DOHH2 (cell line): ENCODE data around the gene DFFA.

Experiments used
- H3F3A ChIP-seq: fragments of 200-600 bp; sonication (generic), shearing (Covaris generic); 2 replicates; pipeline ENCODE4 v1.6.0; 2016; ENCODE audit warnings: antibody characterized with exemption, mild to moderate bottlenecking; ENCODE audit not compliant: control insufficient read depth, insufficient read depth
- H3K27ac ChIP-seq: fragments of 200-600 bp; sonication (generic); 2 replicates; pipeline ENCODE4 v1.5.1; 2014; ENCODE audit warnings: low read depth, mild to moderate bottlenecking, low read length, moderate library complexity
- H3K27me3 ChIP-seq: fragments of 200-600 bp; sonication (generic); 2 replicates; pipeline ENCODE4 v1.6.1; 2014; ENCODE audit warnings: mild to moderate bottlenecking, low read length, mixed read lengths; ENCODE audit not compliant: control insufficient read depth
- H3K36me3 ChIP-seq: fragments of 200-600 bp; sonication (generic); 2 replicates; pipeline ENCODE4 v1.6.1; 2014; ENCODE audit warnings: mild to moderate bottlenecking, low read length, moderate library complexity, mixed read lengths; ENCODE audit not compliant: control insufficient read depth
- H3K4me1 ChIP-seq: fragments of 200-600 bp; sonication (generic); 2 replicates; pipeline ENCODE4 v1.6.1; 2014; ENCODE audit warnings: mild to moderate bottlenecking, low read length, mixed read lengths; ENCODE audit not compliant: control insufficient read depth
- H3K4me2 ChIP-seq: fragments of 200-600 bp; sonication (generic); 2 replicates; pipeline ENCODE4 v1.6.0; 2014; ENCODE audit warnings: mild to moderate bottlenecking, low read length, moderate library complexity
- H3K4me3 ChIP-seq: fragments of 200-600 bp; sonication (generic); 2 replicates; pipeline ENCODE4 v1.5.1; 2014; ENCODE audit warnings: mild to moderate bottlenecking, low read length, mixed read lengths
- H3K79me2 ChIP-seq: fragments of 200-600 bp; sonication (generic); 2 replicates; pipeline ENCODE4 v1.6.1; 2014; ENCODE audit warnings: mild to moderate bottlenecking, low read length, mixed read lengths; ENCODE audit not compliant: control insufficient read depth
- H3K9me2 ChIP-seq: fragments of 200-600 bp; sonication (generic); replicated peaks from 2 replicates; pipeline ENCODE4 v1.6.1; 2014; ENCODE audit warnings: mild to moderate bottlenecking, low read length, mixed read lengths; ENCODE audit not compliant: control insufficient read depth
- H3K9me3 ChIP-seq: fragments of 200-600 bp; sonication (generic); 2 replicates; pipeline ENCODE4 v1.6.1; 2014; ENCODE audit warnings: antibody characterized with exemption, low read length, mixed read lengths; ENCODE audit not compliant: control insufficient read depth, insufficient read depth
- H4K20me1 ChIP-seq: fragments of 200-600 bp; sonication (generic); 2 replicates; pipeline ENCODE4 v1.6.0; 2014; ENCODE audit warnings: low read depth, mild to moderate bottlenecking, antibody characterized with exemption, low read length, moderate library complexity; ENCODE audit not compliant: control insufficient read depth, insufficient read depth
- CTCF ChIP-seq: fragments of 200-600 bp; sonication (generic); IDR thresholded peaks from one replicate; pipeline ENCODE4 v1.5.1; 2014; ENCODE audit warnings: antibody characterized with exemption, mild to moderate bottlenecking, low read depth, low read length; ENCODE audit not compliant: poor library complexity, severe bottlenecking
- EZH2phosphoT487 ChIP-seq: fragments of 200-600 bp; sonication (generic); IDR thresholded peaks from 2 replicates; pipeline ENCODE4 v1.6.1; 2017; ENCODE audit warnings: borderline replicate concordance, mild to moderate bottlenecking, antibody characterized with exemption, low read length, moderate library complexity, mixed read lengths

The DFFA gene

GRCh38 chr1:10431070-10431730, 41.1 kb downstream of the DFFA start:
- Histone ChIP-seq H3K4me2 (peak overlapping the region; percentile 94), H3K36me3 (peaks cover 19% of the 10 kb centered on the region), H3K79me2 (peaks cover 33% of the 10 kb centered on the region), H3K27ac (peak overlapping the region; percentile 66), H3K9me3 (no peaks in the 10 kb centered on the region), H3K4me3 (peak overlapping the region; percentile 100), H4K20me1 (no peaks in the 10 kb centered on the region), H3F3A (no peaks in the 10 kb centered on the region), H3K27me3 (no peaks in the 10 kb centered on the region), H3K4me1 (peaks cover 47% of the 10 kb centered on the region), H3K9me2 (no peaks in the 10 kb centered on the region)
- TF ChIP-seq EZH2phosphoT487 (no peak), CTCF (no peak)

GRCh38 chr1:10430216-10431069, 41.9 kb downstream of the DFFA start, which contains the start of gene CENPS:
TSS of gene CENPS (plus strand) at chr1:10430433. CDS start at chr1:10430518, 85 bp downstream.
- H3K79me2 ChIP-seq, result peaks cover 33% of the 10 kb centered on the region
- TF ChIP-seq CTCF (peak; percentile 89), EZH2phosphoT487 (no peak)
- no peaks in the 10 kb centered on the region for H3F3A ChIP-seq
- H3K9me2 ChIP-seq, result no peaks in the 10 kb centered on the region
- no peaks in the 10 kb centered on the region for H4K20me1 ChIP-seq
- H3K36me3 ChIP-seq, result peaks cover 19% of the 10 kb centered on the region
- H3K4me3 ChIP-seq, result peak within 1 kb of the TSS; percentile 100
- no peaks in the 10 kb centered on the region for H3K9me3 ChIP-seq
- H3K4me2 ChIP-seq, result peak within 1 kb of the TSS; percentile 94
- H3K27me3 ChIP-seq, result no peaks in the 10 kb centered on the region
- peak within 1 kb of the TSS; percentile 66 for H3K27ac ChIP-seq
- peaks cover 47% of the 10 kb centered on the region for H3K4me1 ChIP-seq

- Histone ChIP-seq H3K4me3 (peak overlapping the region; percentile 100), H3K79me2 (peaks cover 33% of the 10 kb centered on the region), H3K27ac (no peak overlapping the region), H4K20me1 (no peaks in the 10 kb centered on the region), H3K9me3 (no peaks in the 10 kb centered on the region), H3K27me3 (no peaks in the 10 kb centered on the region), H3K4me1 (peaks cover 47% of the 10 kb centered on the region), H3F3A (no peaks in the 10 kb centered on the region), H3K4me2 (peak overlapping the region; percentile 94), H3K9me2 (no peaks in the 10 kb centered on the region), H3K36me3 (peaks cover 14% of the 10 kb centered on the region)
- TF ChIP-seq CTCF, result no peak
- TF ChIP-seq EZH2phosphoT487, result no peak
Measured at GRCh38 chr1:10429868-10430215, 42.5 kb downstream of the DFFA start.
